Measurements from ENCODE around the gene FAM186B. TPM values are rescaled to one million over a fixed set of nuclear protein-coding genes. Genes with fewer than 3 reads are reported as not detected.
"Not testable (repeated sequence)": the region's sequence is repeated elsewhere in the genome, so short reads cannot be mapped to it uniquely, and the experiment has no call there.

FAM186B gene, protein sequence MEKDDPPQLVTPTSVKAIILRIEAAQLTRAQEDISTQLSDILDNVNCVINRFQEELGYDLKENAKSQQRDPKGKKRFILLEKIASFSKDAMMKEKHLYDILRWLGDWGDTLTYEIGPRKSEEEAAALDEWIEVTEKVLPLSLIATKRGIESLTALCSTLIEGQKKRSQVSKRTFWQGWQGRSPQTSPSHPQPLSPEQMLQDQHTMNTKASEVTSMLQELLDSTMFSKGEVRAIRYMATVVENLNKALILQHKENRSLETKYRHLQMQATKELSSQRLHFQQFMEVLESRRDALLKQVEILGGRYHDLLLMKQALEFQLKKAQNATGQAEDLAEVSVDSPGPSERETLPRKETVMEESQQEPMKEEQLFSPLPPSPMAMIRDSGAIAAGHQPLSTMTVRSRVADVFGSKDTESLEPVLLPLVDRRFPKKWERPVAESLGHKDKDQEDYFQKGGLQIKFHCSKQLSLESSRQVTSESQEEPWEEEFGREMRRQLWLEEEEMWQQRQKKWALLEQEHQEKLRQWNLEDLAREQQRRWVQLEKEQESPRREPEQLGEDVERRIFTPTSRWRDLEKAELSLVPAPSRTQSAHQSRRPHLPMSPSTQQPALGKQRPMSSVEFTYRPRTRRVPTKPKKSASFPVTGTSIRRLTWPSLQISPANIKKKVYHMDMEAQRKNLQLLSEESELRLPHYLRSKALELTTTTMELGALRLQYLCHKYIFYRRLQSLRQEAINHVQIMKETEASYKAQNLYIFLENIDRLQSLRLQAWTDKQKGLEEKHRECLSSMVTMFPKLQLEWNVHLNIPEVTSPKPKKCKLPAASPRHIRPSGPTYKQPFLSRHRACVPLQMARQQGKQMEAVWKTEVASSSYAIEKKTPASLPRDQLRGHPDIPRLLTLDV
- total RNA-seq: under 1 TPM in 4 of 7 donors, not detected in 3; 0.27 to 0.67 (median 0.41) TPM
- under 1 TPM in 2 of 3 donors, not detected in 1; 0.08 to 0.10 TPM for polyA plus RNA-seq
- long read RNA-seq, donor 1: 0 reads
- long read RNA-seq, donor 2: 0 reads

- H3K36me3 ChIP-seq; H3K4me3 ChIP-seq; H3K9me3 ChIP-seq; DNase-seq; H3K27me3 ChIP-seq (replicated peaks in 1 of 7); H3K4me1 ChIP-seq; intact Hi-C loops (cut with DNase I; ENCODE audit: low total_unique reads); H3K27ac ChIP-seq: not testable (repeated sequence)
- 87 to 99% (median 96%) methylated on average over 4 of the region's 4 CpGs for WGBS, 5 donors
Measured at GRCh38 chr12:49605539-49605938, at the start of gene FAM186B. Gene FAM186B (minus strand): TSS chr12:49605639. CDS start chr12:49605477, 162 bp downstream.

DNA sequence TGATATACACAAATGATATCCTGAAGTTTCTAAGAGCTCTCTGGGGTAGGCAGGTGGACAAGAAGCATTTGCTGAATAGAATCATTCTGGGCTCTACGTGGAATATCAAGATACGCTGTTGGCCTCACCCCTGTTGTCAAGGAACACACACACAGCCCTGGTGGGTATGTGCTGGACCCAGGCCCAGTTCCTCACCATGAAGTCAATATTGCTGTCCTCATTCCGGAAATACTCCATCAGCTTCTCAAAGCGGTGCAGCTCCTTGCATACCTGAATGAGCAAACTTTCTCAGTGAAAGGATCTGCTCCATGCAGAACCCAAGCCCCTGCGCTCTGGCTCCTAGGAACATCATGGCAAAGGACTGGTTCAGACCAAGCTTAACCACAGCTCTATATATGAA lies 49.3 kb upstream of the FAM186B start:
- intact Hi-C loops (cut with DNase I; ENCODE audit: low total_unique reads): no loop called here
- H3K9me3 ChIP-seq: no peaks in the 10 kb centered on the region
- WGBS, 5 donors: 88 to 98% (median 94%) methylated on average over 5 of the region's 5 CpGs
- DNase-seq: no peak
- no peak overlapping the region for H3K4me3 ChIP-seq
- H3K36me3 ChIP-seq: peaks cover 0 to 100% (median 38%) of the 10 kb centered on the region in 6 donors
- H3K27ac ChIP-seq: no peak overlapping the region
- peaks cover 0 to 41% (median 16%) of the 10 kb centered on the region in 6 donors for H3K4me1 ChIP-seq
- no peaks in the 10 kb centered on the region for H3K27me3 ChIP-seq (replicated peaks in 1 of 7)
- TF ChIP-seq POLR2AphosphoS5 (IDR thresholded peaks at IDR 0.05): no peak
- TF ChIP-seq, protein P1, sequence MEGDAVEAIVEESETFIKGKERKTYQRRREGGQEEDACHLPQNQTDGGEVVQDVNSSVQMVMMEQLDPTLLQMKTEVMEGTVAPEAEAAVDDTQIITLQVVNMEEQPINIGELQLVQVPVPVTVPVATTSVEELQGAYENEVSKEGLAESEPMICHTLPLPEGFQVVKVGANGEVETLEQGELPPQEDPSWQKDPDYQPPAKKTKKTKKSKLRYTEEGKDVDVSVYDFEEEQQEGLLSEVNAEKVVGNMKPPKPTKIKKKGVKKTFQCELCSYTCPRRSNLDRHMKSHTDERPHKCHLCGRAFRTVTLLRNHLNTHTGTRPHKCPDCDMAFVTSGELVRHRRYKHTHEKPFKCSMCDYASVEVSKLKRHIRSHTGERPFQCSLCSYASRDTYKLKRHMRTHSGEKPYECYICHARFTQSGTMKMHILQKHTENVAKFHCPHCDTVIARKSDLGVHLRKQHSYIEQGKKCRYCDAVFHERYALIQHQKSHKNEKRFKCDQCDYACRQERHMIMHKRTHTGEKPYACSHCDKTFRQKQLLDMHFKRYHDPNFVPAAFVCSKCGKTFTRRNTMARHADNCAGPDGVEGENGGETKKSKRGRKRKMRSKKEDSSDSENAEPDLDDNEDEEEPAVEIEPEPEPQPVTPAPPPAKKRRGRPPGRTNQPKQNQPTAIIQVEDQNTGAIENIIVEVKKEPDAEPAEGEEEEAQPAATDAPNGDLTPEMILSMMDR (IDR thresholded peaks at IDR 0.05 in 8 of 11, conservative IDR thresholded peaks at IDR 0.05 in 3 of 11): no peak
- no peak for TF ChIP-seq POLR2A (IDR thresholded peaks at IDR 0.05)

GRCh38 chr12:49652921-49653520 lies 47.6 kb upstream of the FAM186B start:
- TF ChIP-seq, protein P1 (IDR thresholded peaks at IDR 0.05 in 8 of 11, conservative IDR thresholded peaks at IDR 0.05 in 3 of 11): no peak
- TF ChIP-seq POLR2AphosphoS5 (IDR thresholded peaks at IDR 0.05): no peak
- peaks cover 0 to 100% (median 50%) of the 10 kb centered on the region in 6 donors for H3K36me3 ChIP-seq
- intact Hi-C loops (cut with DNase I; ENCODE audit: low total_unique reads): no loop called here

GRCh38 chr12:49651855-49652254 lies 46.4 kb upstream of the FAM186B start:
- TF ChIP-seq POLR2A (IDR thresholded peaks at IDR 0.05): no peak
- TF ChIP-seq, protein P1 (IDR thresholded peaks at IDR 0.05 in 8 of 11, conservative IDR thresholded peaks at IDR 0.05 in 3 of 11): no peak
- 73 to 84% (median 79%) methylated on average over 5 to 8 of the region's 8 CpGs for WGBS, 5 donors
- no peaks in the 10 kb centered on the region for H3K27me3 ChIP-seq (replicated peaks in 1 of 7)
- intact Hi-C loops (cut with DNase I; ENCODE audit: low total_unique reads): no loop called here
- peaks cover 0 to 100% (median 48%) of the 10 kb centered on the region in 6 donors for H3K36me3 ChIP-seq
- H3K4me3 ChIP-seq: no peak overlapping the region
- no peak overlapping the region for H3K27ac ChIP-seq
- H3K4me1 ChIP-seq: peaks cover 7 to 47% (median 22%) of the 10 kb centered on the region in 6 donors
- no peaks in the 10 kb centered on the region for H3K9me3 ChIP-seq
- peak; percentile 29 for DNase-seq

More at GRCh38 chr12:49652921-49653520, 47.6 kb upstream of the FAM186B start:
- no peak overlapping the region for H3K4me3 ChIP-seq
- peak; percentile 50 for DNase-seq
- WGBS, 5 donors: 83 to 86% (median 83%) methylated on average over 4 of the region's 4 CpGs
- H3K9me3 ChIP-seq: no peaks in the 10 kb centered on the region
- peaks cover 2 to 41% (median 16%) of the 10 kb centered on the region in 6 donors for H3K4me1 ChIP-seq
- no peaks in the 10 kb centered on the region for H3K27me3 ChIP-seq (replicated peaks in 1 of 7)
- H3K27ac ChIP-seq: no peak overlapping the region
